ENCODE data around the gene RAB44. TPM values are rescaled to one million over a fixed set of nuclear protein-coding genes. Genes with fewer than 3 reads are reported as not detected.

The RAB44 gene
- total and polyA plus RNA-seq, 2 of the 4 experiments (the other 2 are of a cell fraction): 0.03 TPM; not detected in 1

DNA sequence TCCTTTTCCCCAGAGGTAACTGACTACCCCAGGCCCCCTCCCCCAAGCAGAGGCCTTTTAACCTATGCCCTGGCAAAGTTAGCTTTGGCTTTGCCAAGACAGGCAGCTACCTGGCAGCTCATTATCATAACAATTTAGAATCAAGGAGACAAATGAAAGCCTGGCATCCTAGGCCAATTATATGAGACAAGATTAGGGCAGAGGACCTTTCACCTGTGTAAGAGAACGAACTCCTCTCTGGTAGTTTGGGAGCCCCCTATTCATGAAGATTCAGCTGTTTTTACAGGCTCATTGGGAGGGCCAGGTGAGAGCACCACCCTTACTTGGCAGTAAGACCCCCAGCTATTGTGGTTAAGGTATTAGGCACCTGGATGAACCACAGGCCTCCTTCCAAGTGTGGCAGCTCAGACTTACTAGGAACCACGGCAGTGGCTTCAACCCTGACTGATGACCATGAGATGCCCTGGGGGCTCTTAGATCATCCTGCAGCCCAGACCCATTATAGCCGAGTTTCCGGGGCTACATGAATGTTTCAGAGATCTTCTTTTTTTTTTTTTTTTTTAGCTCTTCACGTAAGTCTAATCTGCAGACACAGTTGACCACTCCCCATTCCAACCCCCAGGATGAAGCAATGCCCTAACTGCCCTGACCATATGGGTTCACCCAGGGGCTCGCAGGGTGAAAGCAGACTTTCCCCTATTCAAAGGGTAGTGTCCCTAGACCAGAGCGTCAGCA is 56.2 kb downstream of the RAB44 start:
- Histone ChIP-seq H3K4ac (ENCODE audit: low read depth, low read length) (no peak overlapping the region), H3K36me3 (ENCODE audit: control insufficient read depth, insufficient read depth, low read length) (no peaks in the 10 kb centered on the region), H2AK9ac (replicated peaks; ENCODE audit: low read depth, low read length, poor library complexity) (no peak overlapping the region), H3K4me3 (ENCODE audit: insufficient read depth, low read depth, low read length) (no peak overlapping the region), H4K5ac (ENCODE audit: low read depth, low read length) (no peak overlapping the region), H2BK15ac (ENCODE audit: low read depth, low read length) (no peak overlapping the region), H2BK20ac (ENCODE audit: low read depth, low read length) (no peak overlapping the region), H3K4me1 (ENCODE audit: control insufficient read depth, insufficient read depth, low read length) (no peaks in the 10 kb centered on the region; the same call in 1 of the 2 replicates), H3K23ac (ENCODE audit: low read depth, low read length) (no peak overlapping the region), H3K18ac (ENCODE audit: low read depth, low read length) (no peak overlapping the region), H2AFZ (replicated peaks; ENCODE audit: low read length, poor library complexity) (no peak overlapping the region), H2BK5ac (ENCODE audit: low read depth, low read length, poor library complexity, severe bottlenecking) (no peak overlapping the region), H2BK120ac (ENCODE audit: low read depth, low read length) (no peak overlapping the region), H4K20me1 (ENCODE audit: insufficient read depth, low read length) (no peaks in the 10 kb centered on the region), H3K27me3 (ENCODE audit: control insufficient read depth, insufficient read depth, low read length) (peaks cover 2% of the 10 kb centered on the region; the same call in 1 of the 2 replicates), H4K91ac (ENCODE audit: insufficient read depth, low read depth, low read length) (no peak overlapping the region), H3K9me1 (ENCODE audit: insufficient read depth, low read length) (0 out of 2 replicates have a peak, but pooled peaks cover 4% of the 10 kb centered on the region), H3K27ac (ENCODE audit: insufficient read depth, low read length) (no peak overlapping the region), H4K8ac (ENCODE audit: low read depth in 2 of 2, low read length in 2 of 2) (no peak overlapping the region), H3K79me1 (ENCODE audit: low read depth in 1 of 2, low read length in 2 of 2) (no peaks in the 10 kb centered on the region), H2AK5ac (ENCODE audit: low read depth, low read length) (no peak overlapping the region; the same call in 1 of the 2 replicates), H3K9me3 (ENCODE audit: control insufficient read depth, insufficient read depth, low read length) (peaks cover 10% of the 10 kb centered on the region), H3K9ac (ENCODE audit: low read depth, low read length) (no peak overlapping the region), H3K56ac (ENCODE audit: extremely low read depth, insufficient read depth, low read length) (no peak overlapping the region), H3K14ac (replicated peaks; ENCODE audit: low read depth, low read length) (no peak overlapping the region), H3K4me2 (ENCODE audit: low read depth, low read length) (no peak overlapping the region)
- in situ Hi-C loops (cut with MboI; ENCODE audit: low sequenced_read_pairs): loop anchor here (5.0 kb wide), 1 partner anchor 52 kb away; no protein-coding TSS in a partner anchor
- ChIA-PET POLR2A (ENCODE audit: unreplicated experiment) (no interaction called here), CTCF (no interaction called here)
- DNase-seq: no peak
- dilution Hi-C loops (cut with HindIII; ENCODE audit: low sequenced_read_pairs, unreplicated experiment): no loop called here
- TF ChIP-seq, protein P1, sequence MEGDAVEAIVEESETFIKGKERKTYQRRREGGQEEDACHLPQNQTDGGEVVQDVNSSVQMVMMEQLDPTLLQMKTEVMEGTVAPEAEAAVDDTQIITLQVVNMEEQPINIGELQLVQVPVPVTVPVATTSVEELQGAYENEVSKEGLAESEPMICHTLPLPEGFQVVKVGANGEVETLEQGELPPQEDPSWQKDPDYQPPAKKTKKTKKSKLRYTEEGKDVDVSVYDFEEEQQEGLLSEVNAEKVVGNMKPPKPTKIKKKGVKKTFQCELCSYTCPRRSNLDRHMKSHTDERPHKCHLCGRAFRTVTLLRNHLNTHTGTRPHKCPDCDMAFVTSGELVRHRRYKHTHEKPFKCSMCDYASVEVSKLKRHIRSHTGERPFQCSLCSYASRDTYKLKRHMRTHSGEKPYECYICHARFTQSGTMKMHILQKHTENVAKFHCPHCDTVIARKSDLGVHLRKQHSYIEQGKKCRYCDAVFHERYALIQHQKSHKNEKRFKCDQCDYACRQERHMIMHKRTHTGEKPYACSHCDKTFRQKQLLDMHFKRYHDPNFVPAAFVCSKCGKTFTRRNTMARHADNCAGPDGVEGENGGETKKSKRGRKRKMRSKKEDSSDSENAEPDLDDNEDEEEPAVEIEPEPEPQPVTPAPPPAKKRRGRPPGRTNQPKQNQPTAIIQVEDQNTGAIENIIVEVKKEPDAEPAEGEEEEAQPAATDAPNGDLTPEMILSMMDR (conservative IDR thresholded peaks at IDR 0.05; ENCODE audit: low read depth, low read length): no peak
- no peak for TF ChIP-seq MAZ (IDR thresholded peaks at IDR 0.05; ENCODE audit: borderline replicate concordance, low read depth, low read length)
- TF ChIP-seq CEBPB (IDR thresholded peaks at IDR 0.05; ENCODE audit: low read depth, low read length): no peak
- no peak for TF ChIP-seq FOS (IDR thresholded peaks at IDR 0.05; ENCODE audit: low read depth, low read length)
- BruUV-seq (replicated peaks): no TSS peak
- no peak for ATAC-seq (ENCODE audit: low read depth)
- intact Hi-C loops (cut with micrococcal nuclease): no loop called here
- no CpG with 5 or more reads among the region's 7 CpGs for WGBS, 2 experiments (ENCODE audit: extremely low coverage in 2 of 2, insufficient read length in 1 of 2)

Measured in IMR-90 (cell line).